ENCODE results near the gene FKBP1B.
A peak's percentile ranks its signal among the peaks of the same experiment; 100 is the strongest.

FKBP1B gene

DNA sequence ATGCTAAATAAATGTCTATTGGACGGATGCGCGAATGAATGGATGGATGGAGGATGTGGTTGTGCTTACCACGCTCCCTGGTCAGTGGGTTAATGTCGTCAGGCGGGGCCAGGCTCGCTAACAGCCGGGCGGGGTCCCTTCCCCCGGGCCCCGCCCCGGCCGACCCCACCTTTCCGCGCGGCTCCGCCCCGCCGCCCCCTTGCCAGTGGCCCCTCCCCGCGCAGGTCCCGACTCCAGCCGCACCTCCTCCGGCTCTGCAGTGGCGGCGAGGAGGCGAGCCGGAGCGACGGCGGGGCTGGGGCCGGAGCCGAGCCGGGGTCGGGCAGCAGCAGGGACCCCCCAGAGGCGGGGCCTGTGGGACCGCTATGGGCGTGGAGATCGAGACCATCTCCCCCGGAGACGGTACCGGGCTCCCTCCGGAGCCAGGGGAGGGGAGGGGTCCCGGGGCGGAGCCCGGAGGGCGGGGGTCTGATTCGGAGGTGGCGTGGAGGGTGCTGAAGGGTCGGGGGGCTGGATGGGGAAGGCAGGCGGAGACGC is at the start of gene FKBP1B:
Gene FKBP1B (plus strand): TSS at position 257 of the 537 bp plus-strand sequence. CDS start 109 bp downstream, at position 366.
- DNase-seq (ENCODE audit: low spot score) (peak; percentile 81), ATAC-seq (ENCODE audit: low read depth) (peak; percentile 51)
- no peaks in the 10 kb centered on the region for H3K27me3 ChIP-seq (ENCODE audit: insufficient read depth, poor library complexity, severe bottlenecking)
- TF ChIP-seq, protein P1, sequence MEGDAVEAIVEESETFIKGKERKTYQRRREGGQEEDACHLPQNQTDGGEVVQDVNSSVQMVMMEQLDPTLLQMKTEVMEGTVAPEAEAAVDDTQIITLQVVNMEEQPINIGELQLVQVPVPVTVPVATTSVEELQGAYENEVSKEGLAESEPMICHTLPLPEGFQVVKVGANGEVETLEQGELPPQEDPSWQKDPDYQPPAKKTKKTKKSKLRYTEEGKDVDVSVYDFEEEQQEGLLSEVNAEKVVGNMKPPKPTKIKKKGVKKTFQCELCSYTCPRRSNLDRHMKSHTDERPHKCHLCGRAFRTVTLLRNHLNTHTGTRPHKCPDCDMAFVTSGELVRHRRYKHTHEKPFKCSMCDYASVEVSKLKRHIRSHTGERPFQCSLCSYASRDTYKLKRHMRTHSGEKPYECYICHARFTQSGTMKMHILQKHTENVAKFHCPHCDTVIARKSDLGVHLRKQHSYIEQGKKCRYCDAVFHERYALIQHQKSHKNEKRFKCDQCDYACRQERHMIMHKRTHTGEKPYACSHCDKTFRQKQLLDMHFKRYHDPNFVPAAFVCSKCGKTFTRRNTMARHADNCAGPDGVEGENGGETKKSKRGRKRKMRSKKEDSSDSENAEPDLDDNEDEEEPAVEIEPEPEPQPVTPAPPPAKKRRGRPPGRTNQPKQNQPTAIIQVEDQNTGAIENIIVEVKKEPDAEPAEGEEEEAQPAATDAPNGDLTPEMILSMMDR (IDR thresholded peaks at IDR 0.05; ENCODE audit: poor library complexity, severe bottlenecking), result no peak
- peak within 1 kb of the TSS; percentile 19 for H3K27ac ChIP-seq (ENCODE audit: poor library complexity, severe bottlenecking)
- no peaks in the 10 kb centered on the region for H3K36me3 ChIP-seq (ENCODE audit: low read depth)
- H3K9me3 ChIP-seq (ENCODE audit: severe bottlenecking), result no peaks in the 10 kb centered on the region
- H3K4me1 ChIP-seq (ENCODE audit: insufficient read depth, poor library complexity, severe bottlenecking), result peaks cover 7% of the 10 kb centered on the region
- H3K4me3 ChIP-seq (ENCODE audit: severe bottlenecking), result peak within 1 kb of the TSS; percentile 48

DNA sequence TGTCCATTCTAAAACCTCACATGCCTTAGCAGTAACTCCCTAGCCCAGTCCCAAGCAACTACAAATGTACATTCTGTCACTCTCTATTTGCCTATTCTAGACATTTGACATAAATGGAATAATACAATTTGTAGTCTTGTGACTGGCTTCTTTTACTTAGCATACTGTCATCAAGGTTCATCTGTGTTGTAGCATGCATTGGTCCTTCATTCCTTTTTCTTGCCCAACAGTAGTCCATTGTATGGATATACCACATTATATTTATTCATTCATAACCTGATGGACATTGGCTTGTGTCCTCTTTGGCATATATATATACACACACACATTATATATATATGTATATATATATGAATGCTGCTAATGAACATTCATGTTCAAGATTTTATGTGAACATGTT is 41.8 kb upstream of the FKBP1B start:
- H3K36me3 ChIP-seq (ENCODE audit: low read depth), result no peaks in the 10 kb centered on the region
- no peaks in the 10 kb centered on the region for H3K27me3 ChIP-seq (ENCODE audit: insufficient read depth, poor library complexity, severe bottlenecking)
- no peak overlapping the region for H3K27ac ChIP-seq (ENCODE audit: poor library complexity, severe bottlenecking)
- H3K4me3 ChIP-seq (ENCODE audit: severe bottlenecking), result no peak overlapping the region
- no peaks in the 10 kb centered on the region for H3K4me1 ChIP-seq (ENCODE audit: insufficient read depth, poor library complexity, severe bottlenecking)
- ATAC-seq (ENCODE audit: low read depth) (no peak), DNase-seq (ENCODE audit: low spot score) (no peak)
- TF ChIP-seq, protein P1 (IDR thresholded peaks at IDR 0.05; ENCODE audit: poor library complexity, severe bottlenecking), result no peak
- H3K9me3 ChIP-seq (ENCODE audit: severe bottlenecking), result no peaks in the 10 kb centered on the region

DNA sequence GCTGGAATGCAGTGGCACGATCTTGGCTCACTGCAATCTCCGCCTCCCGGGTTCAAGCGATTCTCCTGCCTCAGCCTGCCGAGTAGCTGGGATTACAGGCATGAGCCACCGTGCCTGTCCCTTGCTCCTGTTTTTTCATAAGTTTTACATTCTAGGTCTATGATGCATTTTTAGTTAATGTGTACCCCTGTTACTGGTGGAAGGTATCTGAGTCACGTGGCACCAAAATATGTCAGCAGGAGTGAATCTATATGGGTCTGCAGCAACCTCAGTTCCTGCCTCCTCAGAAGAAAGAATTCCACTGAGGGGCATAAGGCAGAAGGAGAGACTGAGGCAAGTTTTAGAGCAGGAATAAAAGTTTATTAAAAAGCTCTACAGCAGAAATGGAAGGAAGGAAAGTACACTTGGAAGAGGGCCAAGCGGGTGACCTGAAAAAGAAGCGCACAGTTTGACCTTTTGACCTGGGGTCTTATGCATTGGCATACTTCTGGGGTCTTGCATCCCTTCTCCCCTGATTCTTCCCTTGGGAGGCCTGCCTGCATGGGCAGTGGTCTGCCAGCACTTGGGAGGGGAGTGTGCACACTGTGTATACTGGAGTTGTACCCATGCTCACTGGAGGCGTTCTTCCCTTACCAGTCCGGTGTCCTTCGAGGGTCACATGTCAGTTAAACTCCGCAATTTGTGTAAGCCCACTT is 40.7 kb upstream of the FKBP1B start:
- no peak overlapping the region for H3K4me3 ChIP-seq (ENCODE audit: severe bottlenecking)
- TF ChIP-seq, protein P1 (IDR thresholded peaks at IDR 0.05; ENCODE audit: poor library complexity, severe bottlenecking), result no peak
- no peaks in the 10 kb centered on the region for H3K27me3 ChIP-seq (ENCODE audit: insufficient read depth, poor library complexity, severe bottlenecking)
- H3K4me1 ChIP-seq (ENCODE audit: insufficient read depth, poor library complexity, severe bottlenecking), result no peaks in the 10 kb centered on the region
- DNase-seq (ENCODE audit: low spot score) (no peak), ATAC-seq (ENCODE audit: low read depth) (no peak)
- H3K36me3 ChIP-seq (ENCODE audit: low read depth), result no peaks in the 10 kb centered on the region
- no peak overlapping the region for H3K27ac ChIP-seq (ENCODE audit: poor library complexity, severe bottlenecking)
- no peaks in the 10 kb centered on the region for H3K9me3 ChIP-seq (ENCODE audit: severe bottlenecking)

DNA sequence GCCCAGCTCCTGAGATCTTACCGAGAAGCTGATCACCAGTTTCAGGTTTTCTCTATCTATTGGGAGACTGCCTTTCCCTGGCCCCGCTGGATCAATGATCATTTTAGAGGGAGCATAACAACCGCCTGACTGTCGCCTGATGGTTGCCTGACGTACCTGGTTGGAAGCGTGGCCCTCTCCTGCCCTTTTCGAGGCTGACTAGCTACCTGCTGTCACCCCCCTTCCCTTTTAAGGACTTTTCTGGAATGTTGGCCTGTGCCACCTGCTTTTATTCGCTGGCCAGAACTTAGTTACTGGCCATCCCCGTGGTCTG is 40.2 kb upstream of the FKBP1B start:
- Histone ChIP-seq H3K36me3 (ENCODE audit: low read depth) (no peaks in the 10 kb centered on the region), H3K27ac (ENCODE audit: poor library complexity, severe bottlenecking) (no peak overlapping the region), H3K27me3 (ENCODE audit: insufficient read depth, poor library complexity, severe bottlenecking) (no peaks in the 10 kb centered on the region), H3K9me3 (ENCODE audit: severe bottlenecking) (no peaks in the 10 kb centered on the region), H3K4me1 (ENCODE audit: insufficient read depth, poor library complexity, severe bottlenecking) (peaks cover under 1% of the 10 kb centered on the region), H3K4me3 (ENCODE audit: severe bottlenecking) (no peak overlapping the region)
- no peak for DNase-seq (ENCODE audit: low spot score)
- no peak for ATAC-seq (ENCODE audit: low read depth)
- TF ChIP-seq, protein P1 (IDR thresholded peaks at IDR 0.05; ENCODE audit: poor library complexity, severe bottlenecking), result no peak

Data from RWPE2 (cell line).